NK-92 treated with Interleukin-12 subunit alpha and Interleukin-12 subunit beta, amount 100 ng/mL, for 24 hours (cell line): ENCODE measurements around the gene RNF175.

ENCODE experiments used
- DNase-seq: peaks from one replicate; lab custom pipeline; 2025; lab: John Stamatoyannopoulos, UW

The RNF175 gene

DNA sequence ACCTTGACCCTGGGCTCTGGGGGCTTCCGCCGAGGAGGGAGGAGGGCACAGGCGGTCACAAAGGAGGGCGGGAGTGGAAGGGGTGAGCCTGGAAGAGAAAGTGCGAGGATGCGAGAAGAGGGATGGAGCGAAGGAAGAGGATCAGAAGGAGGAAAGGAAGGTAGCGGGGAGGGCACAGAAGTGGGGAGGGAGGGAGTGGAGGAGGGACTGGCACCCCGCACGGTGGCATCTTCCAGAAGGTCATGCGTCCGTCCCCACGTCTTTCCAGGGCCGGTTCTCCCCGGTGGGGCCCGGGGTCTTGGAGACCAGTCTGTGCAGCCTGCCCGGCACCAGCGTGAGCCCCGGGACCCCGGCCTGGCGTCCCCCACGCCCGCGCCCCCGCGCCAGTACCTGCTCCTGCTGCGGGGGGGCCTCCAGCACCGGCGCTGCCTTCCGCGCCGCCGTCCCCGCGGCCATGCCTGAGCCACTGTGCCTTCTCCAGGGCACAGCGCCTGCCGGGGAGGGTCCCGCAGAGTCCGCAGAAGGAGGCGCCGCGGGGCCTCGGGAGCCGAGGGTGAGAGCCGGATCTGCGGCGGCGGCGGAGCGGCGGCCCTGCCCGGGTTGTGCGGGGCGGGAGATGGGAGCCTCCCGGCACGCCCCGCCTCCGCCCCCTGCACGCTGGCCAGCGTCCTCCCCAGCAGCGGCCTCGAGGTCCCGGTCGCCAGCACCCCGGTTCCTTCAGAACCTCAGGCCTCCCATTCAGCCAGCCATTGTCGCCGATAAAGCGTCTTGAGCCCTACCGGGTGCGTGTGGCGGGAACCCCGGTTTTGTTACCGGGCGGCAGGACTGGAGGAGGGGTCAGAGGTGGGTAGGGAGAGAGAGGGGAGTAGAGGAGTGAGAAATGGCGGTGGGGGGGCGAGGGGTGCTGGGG is at the start of gene RNF175:
RNF175 (minus strand) TSS at position 618 of the 910 bp plus-strand sequence; CDS start at position 456, 162 bp downstream.
- DNase-seq = no peak

DNA sequence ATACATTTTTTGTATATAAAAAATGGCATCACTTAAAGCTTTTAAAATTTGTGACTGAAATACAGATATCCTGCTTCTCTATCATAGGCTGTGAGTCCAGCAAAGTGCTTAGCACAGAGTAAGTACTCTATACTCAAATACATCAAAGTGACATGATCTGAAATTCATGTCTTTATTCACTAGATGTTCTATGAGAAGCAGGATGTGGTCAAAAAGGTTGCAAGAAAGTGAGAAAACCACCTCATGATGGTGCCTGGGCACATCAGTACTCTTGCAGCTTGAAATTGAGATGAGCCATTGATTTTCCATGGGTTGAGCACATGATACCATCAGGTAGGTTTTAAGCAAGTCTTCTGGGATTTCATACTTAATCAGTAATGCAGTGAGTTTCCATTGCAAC is 49.5 kb upstream of the RNF175 start:
- no peak for DNase-seq

DNA sequence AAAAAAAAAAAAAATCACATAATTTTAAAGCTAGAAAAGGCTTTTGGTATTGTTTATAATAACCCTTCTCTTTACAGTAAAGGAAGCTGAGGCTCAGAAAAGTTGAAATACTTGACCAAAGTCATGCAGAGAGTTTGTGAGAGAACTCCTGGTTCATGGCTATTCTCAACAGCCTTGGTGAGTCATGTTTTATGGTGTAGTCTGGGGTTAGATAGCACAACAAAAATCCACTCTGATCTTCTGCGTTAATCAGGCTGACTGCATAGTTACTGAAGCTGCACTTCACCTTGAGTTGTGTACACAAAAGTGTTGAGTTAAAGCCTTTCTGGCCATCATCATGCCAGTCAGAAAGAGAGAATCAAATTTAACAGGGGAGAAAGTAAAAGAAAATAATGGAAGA is 48.4 kb upstream of the RNF175 start:
- no peak for DNase-seq

DNA sequence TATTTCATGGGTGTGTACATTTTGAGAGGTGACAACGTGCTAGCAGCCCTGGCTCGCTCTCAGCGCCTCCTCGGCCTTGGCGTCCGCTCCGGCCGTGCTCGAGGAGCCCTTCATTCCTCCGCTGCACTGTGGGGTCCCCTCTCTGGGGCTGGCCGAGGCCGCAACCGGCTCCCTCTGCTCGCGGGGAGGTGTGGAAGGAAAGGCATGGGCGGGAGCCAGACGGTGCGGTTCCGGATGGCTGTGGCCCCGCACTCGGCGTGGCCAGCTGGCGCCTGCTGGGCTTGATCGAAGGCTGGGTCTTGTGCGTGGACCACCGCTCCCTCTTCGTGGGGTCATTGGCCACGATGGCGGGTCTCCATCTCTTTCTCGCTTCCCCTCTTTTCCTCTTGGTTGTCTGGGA is 46.2 kb upstream of the RNF175 start:
- no peak for DNase-seq

DNA sequence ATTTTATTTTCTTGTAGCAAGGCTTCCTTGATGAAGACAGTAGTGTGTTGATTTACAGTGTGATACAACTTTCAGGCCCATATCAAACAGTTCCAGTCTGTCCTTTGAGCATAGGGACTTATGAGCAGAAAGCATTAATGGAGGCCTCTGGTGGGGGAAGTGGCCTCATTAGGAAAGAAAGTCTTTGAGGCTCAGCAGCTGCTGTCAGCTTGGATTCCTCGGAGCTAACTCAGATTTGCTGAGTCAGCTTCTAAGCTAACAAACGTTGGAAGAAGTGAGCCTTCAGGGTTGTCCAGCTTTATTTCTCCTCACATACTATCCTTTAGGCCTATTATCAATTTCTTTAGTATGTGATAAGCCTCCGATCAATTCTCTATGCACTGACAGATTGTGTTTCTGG is 44.9 kb upstream of the RNF175 start:
- DNase-seq = no peak

DNA sequence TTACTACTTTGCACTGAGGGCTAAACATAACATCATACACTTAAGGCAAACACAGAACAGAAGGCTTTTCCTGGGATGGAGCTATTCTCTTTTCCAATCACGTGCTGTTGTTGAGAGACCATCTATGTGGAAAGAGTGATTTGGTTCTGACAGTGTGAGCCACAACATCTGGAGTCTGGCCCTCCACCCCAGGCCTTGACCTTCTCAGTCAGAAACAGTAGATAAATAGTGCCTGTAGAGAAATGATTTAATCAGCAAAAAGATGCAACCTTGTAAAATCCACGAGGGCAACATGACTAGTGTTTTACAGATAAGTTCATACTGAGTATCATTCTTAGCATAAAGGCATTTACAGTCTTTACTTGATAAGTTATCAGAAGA is 39.9 kb upstream of the RNF175 start:
- no peak for DNase-seq

DNA sequence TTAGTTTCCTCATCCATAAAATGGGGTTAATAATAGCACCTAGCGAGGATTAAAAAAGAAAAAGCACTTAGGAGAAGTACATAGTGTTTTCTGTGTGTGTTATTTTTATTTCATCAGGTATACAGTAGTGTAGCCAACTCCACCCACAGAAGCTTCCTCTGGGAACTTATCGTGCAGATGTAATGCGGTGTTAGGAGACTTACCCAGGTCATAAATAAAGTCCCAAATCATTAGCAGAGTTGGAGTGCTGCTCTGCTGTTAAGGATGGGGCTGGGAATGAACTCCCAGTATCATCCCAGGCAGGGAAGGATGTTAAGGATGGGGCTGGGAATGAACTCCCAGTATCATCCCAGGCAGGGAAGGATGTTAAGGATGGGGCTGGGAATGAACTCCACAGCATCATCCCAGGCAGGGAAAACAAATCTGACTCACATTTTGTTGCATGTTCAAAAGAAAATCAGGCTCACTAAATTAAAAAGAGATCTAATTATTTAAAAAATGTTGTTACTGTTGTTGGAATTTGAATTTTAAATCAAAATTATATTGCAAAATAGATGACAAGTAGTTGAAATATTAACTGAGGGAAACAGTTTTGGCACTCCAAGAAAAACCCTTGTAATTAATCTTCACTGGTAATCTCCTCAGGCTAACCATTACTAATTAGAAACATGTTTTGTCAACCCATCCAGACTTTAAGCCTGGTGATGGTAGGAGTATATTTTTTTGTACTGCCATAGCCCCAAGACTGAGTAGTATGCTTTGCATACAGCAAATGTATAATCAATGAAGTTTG is 39.3 kb upstream of the RNF175 start:
- DNase-seq = no peak

DNA sequence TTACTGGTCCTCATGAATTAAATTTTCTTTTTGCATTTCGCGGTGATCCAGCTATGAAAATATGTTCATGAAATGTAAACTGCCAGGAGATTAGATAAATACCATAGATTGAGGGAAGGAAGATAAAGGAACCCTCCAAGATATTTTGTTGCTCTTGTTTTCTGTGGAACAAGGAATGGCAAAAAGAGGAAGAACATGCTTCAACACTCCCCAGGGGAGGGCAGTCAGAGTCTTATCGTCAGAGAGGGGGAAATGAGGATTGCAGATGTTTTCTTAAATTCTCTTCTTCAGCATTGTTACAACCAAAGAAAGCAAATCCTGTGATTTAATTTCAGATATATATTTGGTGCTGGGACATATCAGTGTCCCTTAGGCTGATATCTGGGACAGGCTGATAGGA is 38.6 kb upstream of the RNF175 start:
- DNase-seq = no peak

DNA sequence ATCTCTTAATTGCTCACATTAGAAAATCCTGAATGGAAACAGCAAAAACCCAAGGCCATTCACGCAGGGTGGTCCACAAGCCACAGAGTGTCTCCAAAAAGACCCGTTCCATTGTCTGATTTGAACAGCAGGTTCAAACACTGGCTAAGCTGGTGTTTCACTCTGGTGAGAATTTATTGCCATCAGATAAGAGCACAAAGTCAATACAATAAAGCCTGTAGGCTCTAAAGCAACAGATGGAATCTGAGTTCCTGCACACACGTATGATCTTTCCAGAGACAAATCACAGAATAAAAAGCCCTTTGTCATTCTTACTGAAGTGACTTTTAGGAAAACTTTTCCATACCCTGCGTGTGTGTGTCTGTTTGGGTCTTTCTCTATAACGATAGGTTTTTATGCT is 34.2 kb upstream of the RNF175 start:
- DNase-seq = no peak

DNA sequence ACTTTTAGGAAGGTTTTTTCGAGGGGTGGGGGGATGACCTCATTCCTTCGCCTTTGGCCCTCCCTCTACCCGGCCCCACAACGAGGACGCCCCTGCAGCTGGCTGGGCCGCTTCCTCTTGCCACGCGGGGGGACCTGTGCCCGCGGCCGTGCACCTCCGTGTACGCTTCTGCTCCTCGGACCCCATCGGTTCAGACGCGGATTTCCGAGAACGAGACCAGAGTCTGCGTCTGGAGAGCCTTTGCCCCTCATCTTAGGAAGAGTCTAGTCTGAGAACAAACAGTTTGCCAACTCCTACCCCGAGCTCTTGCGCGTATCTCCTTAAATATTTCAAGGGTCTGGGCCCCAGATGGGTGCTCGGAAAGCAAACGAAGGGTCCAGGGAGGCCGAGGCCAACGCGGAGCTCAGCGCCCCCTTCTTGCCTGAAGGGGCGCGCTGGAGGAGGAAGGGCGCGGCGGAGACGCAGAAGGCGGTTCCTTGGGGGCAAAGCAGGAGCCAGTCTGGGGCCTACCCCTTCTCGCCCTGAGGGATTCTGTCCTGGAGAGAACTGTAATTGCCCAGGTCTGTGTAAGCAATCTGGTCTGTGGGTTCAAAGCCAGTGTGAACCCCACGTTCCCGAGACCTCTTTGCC is 32.9 kb upstream of the RNF175 start:
- DNase-seq = no peak

DNA sequence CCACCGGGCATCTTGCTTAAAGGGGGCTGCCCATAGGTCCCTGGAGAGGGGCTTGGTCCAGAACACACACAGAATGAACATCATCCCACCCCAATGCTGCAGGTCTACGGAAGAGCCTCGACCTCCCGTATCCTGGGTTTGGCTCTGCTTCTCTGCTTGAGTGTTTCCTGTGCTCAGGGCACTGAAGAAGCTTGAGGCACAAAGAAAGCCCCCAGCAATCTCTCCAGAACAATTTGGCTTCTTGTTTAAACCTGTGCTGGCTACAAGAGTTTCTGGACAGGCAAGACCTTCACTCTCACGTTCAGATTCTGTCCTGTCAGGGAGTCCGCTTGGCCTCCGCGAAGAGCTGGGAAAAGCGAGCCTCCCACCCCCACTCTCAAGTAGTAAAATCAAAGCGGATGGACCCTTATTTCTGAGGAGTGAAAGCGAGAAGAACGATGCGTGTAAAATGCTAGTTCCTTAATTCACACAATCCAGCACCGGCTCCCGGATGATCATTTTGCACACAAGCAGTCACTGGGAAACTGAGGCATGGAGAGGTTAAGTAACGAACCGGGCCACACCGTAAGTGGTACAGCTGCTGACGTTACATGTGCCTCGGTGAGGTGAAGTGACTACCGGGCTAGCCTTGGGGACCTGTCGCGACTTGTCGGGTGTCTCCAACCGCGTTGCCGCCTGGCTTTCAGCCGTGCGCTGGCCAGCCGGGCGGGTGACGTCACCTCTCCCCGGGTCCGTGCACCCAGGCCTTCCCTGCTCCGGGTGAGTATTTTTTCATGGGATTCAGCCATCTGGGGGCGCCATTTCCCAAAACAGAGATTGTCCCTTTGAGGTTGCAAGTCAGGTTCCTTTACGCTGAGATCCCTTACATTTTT is 32.2 kb upstream of the RNF175 start:
- DNase-seq = no peak

DNA sequence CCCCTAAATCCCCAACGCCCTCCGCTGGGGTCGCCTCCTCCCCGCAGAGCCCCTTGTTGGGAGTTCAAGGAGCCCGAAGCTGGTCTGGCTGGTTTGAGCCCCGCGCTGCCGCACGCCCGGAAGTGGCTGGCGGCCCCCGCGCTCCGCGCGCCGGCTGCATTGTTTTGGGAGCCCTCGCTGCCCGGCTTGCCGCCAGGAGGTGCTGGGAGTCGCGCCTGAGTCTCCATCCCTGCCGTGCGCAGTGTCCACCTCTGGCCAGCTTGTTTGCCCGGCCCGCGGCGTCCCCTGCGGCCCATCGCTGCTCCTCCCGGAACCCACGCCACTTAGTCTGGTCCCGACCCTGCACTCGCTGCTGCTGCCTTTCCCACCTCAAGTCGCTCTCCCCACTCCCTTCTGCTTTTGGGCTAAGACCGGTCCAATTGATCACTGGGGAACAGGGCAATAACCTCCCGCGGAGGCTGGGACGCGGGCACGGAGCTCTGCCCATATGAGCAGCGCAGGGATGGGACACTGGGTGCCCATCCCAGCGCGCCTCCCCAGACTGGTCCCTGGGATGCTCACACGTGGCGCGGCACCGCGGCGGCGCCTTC is 31.2 kb upstream of the RNF175 start:
- no peak for DNase-seq

DNA sequence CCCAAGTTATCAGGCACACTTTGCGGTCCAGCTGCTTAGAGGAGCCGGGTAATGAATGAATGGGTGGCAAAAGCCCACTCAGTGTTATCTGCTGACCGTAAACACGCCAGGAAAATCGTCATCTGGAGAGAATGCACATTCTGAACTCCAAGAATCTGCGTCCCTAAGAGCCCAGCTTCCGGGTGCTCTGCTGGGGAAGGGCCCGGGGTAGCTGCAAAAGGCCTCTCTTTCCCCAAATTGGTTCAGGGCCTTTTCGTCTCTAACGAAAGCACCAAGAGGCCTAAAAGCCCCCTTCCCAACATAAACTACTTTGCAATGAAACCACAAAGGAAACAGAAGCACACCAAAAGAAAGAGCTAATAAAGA is 30.7 kb upstream of the RNF175 start:
- DNase-seq = no peak

DNA sequence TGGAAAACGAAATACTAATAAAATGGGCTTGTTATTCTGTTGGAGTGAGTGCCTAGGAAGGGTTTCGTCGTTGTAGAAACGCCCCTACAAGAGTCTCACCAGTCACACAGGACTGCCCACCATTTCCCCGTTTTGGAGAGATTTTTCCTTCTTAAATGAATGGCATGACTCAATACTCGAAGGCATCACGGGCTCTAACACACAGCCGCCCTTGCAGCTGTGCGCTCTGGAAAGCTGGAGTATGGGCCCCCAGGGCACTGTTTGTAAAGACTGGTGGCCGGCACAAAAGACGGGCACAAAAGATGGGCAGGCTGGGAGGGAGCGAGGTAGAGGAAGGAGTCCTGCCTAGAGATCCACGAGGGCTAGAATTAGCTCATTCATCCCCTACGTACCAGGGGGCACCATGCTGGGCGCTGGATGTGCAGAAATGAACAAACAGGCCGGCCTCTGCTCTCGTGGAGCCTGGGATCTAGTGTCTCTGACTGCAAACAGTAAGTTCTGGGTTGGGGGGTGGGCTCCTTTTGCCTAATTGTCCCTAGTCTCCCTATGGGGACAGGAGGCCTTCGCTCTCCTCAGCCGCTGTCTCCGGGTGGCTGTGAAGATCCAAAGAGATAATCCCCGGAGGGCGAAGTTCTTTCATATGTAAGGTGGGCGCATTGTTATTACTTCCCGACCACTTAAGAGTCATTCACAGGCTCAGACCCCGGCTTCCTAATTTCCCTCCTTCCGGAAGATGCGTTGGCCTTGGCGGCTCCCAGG is 30.1 kb upstream of the RNF175 start:
- DNase-seq = no peak

DNA sequence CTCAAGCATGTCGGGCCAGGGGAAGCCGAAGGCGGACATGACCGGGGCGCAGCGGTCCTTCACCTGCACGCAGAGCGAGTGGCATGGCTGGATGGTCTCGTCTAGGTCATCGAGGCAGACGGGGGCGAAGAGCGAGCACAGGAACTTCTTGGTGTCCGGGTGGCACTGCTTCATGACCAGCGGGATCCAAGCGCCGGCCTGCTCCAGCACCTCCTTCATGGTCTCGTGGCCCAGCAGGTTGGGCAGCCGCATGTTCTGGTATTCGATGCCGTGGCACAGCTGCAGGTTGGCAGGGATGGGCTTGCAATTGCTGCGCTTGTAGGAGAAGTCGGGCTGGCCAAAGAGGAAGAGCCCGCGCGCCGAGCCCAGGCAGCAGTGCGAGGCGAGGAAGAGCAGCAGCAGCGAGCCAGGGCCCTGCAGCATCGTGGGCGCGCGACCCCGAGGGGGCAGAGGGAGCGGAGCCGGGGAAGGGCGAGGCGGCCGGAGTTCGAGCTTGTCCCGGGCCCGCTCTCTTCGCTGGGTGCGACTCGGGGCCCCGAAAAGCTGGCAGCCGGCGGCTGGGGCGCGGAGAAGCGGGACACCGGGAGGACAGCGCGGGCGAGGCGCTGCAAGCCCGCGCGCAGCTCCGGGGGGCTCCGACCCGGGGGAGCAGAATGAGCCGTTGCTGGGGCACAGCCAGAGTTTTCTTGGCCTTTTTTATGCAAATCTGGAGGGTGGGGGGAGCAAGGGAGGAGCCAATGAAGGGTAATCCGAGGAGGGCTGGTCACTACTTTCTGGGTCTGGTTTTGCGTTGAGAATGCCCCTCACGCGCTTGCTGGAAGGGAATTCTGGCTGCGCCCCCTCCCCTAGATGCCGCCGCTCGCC is 28.8 kb upstream of the RNF175 start, which contains the start of gene SFRP2:
SFRP2 (minus strand) TSS at position 671 of the 864 bp plus-strand sequence; CDS start at position 423, 248 bp downstream.
- no peak for DNase-seq

DNA sequence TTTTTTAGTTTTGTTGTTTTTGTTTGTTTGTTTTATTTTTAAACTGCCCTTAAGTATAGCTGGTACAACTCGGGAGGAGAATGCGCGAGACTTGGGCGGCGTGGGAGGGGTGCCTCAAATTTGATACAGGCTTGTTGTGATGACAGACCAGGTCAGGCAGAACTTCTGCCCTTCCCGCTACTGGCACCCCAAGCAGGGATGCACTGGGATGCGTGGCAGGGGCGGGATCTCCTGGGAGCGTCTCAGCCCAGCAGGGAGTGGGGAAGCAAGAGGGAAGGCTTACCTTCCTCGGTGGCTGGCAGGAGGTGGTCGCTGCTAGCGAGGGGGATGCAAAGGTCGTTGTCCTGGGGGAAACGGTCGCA is 28.2 kb upstream of the RNF175 start:
- DNase-seq = no peak

DNA sequence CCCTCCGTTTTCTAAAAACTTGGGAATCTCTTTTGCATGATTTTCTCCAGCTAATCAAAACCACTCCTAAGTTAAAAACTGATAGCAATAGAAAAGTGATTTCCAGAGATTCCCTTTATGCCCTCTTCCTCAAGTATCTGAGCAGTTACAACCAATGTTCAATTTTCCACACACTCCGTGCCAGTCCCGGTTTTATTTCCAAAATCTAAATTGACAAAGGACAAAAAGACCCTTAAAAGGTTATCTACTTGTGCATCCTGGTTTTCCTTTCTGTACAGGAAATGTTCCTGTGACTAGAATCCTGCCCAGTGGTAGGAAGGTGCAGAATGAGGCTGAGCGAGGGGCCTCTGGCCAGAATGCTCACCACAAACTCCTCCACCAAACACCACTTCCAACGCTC is 27.8 kb upstream of the RNF175 start:
- DNase-seq = no peak

DNA sequence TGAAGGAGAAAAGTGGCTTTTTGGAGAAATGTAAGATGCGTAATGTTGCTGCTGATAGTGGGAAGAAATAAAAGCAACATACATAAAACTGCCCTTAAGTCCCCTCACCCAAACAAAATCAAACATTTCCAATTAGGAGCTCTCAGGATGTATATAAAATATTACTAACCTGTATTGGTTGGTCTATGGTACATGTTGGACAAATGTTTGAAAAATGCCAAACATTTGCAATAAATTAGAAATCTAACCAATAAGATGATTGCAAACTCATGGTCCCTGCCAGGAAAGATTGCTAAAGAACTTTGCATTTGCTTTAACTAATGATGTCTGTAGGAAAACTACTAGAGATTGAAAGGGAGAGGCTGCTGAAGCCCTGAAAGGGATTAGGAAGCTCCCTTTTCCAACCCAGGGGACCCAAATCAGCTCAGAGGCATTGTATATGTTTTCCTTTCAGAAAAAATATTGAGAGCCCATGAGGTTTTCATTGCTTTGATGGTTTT is 27.3 kb upstream of the RNF175 start:
- no peak for DNase-seq

DNA sequence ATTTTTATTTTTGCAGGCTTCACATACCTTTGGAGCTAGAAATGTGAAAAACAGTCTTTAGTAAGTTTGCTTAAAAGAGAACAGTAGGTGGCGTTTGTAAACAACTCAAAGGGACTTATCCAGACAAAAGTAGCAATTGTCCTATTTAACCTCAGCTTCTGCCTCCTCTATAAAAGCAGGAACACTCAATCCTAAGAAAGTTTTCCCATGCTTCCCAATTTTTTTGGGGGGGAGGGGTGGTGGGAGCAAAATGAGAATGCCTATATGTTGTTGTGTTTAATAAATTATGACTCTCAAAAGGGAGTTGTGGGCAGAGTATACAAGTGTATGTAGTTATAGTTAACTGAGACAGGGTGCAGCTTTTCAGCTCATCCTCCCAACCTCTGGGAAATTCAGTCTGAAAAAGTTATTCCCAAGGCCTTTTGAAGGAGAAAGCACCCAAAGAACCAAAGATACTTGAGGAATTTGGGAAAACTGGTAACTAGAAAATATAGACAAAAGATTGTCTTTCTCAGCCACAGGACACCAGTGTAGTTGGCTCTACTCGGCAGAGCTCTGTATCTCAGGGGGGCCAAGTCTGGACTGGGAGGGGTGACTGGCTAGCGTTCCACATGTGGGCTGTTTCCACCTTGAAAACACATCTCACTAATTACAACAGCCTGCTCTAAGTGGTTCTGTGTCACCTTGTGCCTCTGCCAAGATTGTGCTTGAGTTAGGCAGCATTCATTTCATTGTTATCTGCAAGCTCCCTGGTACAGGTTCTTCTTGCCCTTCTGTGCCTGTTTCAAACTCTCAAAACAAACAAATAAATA is 26.3 kb upstream of the RNF175 start:
- DNase-seq = no peak
